ENCODE data around the gene HMX2.

The HMX2 gene

GRCh38 chr10:123139521-123140163 lies 8.3 kb upstream of the HMX2 start:
- DNase-seq, result peak in 2 of 3 donors; percentile 38 to 63

GRCh38 chr10:123140164-123140982 lies 7.6 kb upstream of the HMX2 start:
- DNase-seq, result no peak

- DNase-seq, result no peak
These were observed 6.9 kb upstream of the HMX2 start for GRCh38 chr10:123140983-123141390.

- DNase-seq, result no peak
These were observed 5.9 kb upstream of the HMX2 start for GRCh38 chr10:123141791-123142700.

GRCh38 chr10:123142701-123143161 lies 5.2 kb upstream of the HMX2 start:
- DNase-seq, result no peak

GRCh38 chr10:123143162-123143824 lies 4.6 kb upstream of the HMX2 start:
- DNase-seq, result no peak

GRCh38 chr10:123143825-123144168 lies 4.1 kb upstream of the HMX2 start:
- no peak for DNase-seq

GRCh38 chr10:123144697-123145541 lies 3.0 kb upstream of the HMX2 start:
- DNase-seq, result peak in 1 of 3 donors; percentile 34

- DNase-seq, result no peak
These were observed 2.4 kb upstream of the HMX2 start for GRCh38 chr10:123145542-123146012.

GRCh38 chr10:123146013-123146893 lies 1.7 kb upstream of the HMX2 start:
- peak in 1 of 3 donors; percentile 40 for DNase-seq

- no peak for DNase-seq
These were observed 872 bp upstream of the HMX2 start for GRCh38 chr10:123146894-123147634.

- no peak for DNase-seq
These were observed 652 bp downstream of the HMX2 start for GRCh38 chr10:123148414-123149161.

- no peak for DNase-seq
These were observed 1.2 kb downstream of the HMX2 start for GRCh38 chr10:123149162-123149567.

GRCh38 chr10:123149568-123150270 lies 1.8 kb downstream of the HMX2 start:
- peak; percentile 50 to 70 (median 58) for DNase-seq

- peak in 1 of 3 donors; percentile 68 for DNase-seq
These were observed 2.5 kb downstream of the HMX2 start for GRCh38 chr10:123150271-123150985.

- peak in 2 of 3 donors; percentile 60 to 61 for DNase-seq
These were observed 3.2 kb downstream of the HMX2 start for GRCh38 chr10:123150986-123151736.

GRCh38 chr10:123151737-123152135 lies 3.8 kb downstream of the HMX2 start:
- DNase-seq, result no peak

All from suppressor macrophage treated with lipopolysaccharide for 1 hour (primary cell).